Epithelial cell of prostate (primary cell): Measurements from ENCODE around the gene LBR.

ENCODE experiments used
- DNase-seq: peaks from one replicate; pipeline ENCODE4 v3.0.0-alpha.2; 2011; ENCODE audit warnings: low read depth, low spot score
- H3K27ac ChIP-seq: fragments of 450-650 bp; 2 replicates; pipeline ENCODE4 v1.5.1; 2017; ENCODE audit warnings: mild to moderate bottlenecking

LBR gene

GRCh38 chr1:225425201-225425786 is 2.5 kb downstream of the LBR start:
- H3K27ac ChIP-seq, result peak overlapping the region; percentile 76
- no peak for DNase-seq

- H3K27ac ChIP-seq, result peak overlapping the region; percentile 76
- no peak for DNase-seq
These were observed 3.2 kb downstream of the LBR start for GRCh38 chr1:225424562-225425200.

DNA sequence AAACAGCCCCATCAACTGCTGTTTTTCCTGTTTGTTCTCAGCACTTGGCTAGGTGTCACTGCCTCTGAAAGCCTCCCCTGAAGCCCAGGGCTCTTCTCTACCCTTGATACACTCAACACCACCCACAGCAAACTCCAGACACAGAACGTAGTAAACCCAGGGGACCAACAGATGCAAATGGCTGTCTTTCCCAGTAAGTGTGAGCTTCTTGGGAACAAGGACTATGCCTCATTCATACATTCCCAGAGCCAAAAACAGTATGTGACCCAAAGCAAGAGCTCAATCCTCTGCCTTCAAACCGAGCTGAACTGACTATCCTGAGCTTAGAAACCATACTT is 4.4 kb downstream of the LBR start:
- H3K27ac ChIP-seq, result no peak overlapping the region
- DNase-seq, result no peak

GRCh38 chr1:225422795-225423517 is 4.9 kb downstream of the LBR start:
- H3K27ac ChIP-seq, result no peak overlapping the region
- no peak for DNase-seq

DNA sequence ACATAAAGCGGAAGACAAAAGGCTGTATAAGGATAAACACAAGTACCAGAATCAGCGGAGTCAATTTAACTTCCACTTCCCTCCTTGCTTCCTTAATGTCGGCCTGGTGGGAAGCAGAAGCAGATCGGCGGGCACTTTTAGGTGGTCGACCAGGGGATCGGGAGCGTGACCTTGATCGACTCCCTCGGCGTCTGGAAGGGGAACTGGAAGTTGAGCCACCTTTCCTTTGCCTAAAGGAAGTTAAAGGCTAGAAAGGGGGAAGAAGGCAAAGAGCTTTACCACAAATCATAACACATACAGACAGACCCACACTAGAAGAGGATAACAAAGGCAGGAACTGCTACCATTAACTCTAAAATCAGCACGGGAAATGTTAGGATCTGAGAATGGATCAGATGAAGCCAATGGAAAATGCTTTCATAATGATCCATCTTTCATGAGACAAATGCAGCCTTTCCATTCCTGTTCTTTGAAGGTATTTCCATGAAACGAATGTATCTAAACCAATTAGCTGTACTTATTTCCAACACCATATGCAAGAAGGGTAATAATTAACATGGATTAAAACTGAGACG is 5.7 kb downstream of the LBR start:
- H3K27ac ChIP-seq, result no peak overlapping the region
- no peak for DNase-seq

DNA sequence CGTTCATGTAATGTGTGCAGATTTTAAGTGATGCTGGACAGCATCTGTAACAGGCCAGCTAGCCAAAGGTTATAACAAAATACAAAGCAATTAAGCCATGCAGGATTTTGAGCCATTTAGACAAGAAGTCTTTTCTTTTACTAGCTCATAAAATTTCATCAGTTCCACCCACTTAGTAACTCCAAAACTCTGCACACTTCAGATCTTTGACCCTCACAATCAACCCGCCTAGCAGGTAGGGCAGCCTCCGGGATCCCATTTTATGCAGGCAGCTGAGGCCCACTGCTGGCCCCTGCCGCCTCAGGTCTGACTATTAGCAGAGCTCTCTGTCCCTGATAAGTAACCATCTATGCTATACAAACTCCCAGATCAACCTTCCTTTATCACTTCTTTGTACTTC is 9.2 kb downstream of the LBR start:
- no peak overlapping the region for H3K27ac ChIP-seq
- DNase-seq, result no peak

DNA sequence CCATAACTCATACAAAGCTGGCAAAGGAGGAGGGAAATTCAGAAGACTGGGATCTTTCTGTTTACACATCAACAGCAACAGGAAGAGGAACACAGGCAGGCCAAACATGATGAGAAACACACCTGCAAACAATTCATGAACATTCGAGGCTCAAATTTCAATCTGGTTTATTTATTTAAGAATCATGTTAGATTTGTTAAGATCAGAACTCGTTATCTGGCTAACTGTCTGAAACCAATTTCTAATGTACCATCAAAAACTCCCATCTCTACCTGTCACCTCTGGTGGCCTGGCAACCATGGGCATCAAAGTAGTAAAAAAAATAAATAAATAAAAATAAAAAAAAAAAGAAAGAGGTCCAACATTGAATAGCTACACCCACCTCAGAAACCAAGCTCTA is 9.8 kb downstream of the LBR start:
- H3K27ac ChIP-seq, result no peak overlapping the region
- DNase-seq, result no peak

DNA sequence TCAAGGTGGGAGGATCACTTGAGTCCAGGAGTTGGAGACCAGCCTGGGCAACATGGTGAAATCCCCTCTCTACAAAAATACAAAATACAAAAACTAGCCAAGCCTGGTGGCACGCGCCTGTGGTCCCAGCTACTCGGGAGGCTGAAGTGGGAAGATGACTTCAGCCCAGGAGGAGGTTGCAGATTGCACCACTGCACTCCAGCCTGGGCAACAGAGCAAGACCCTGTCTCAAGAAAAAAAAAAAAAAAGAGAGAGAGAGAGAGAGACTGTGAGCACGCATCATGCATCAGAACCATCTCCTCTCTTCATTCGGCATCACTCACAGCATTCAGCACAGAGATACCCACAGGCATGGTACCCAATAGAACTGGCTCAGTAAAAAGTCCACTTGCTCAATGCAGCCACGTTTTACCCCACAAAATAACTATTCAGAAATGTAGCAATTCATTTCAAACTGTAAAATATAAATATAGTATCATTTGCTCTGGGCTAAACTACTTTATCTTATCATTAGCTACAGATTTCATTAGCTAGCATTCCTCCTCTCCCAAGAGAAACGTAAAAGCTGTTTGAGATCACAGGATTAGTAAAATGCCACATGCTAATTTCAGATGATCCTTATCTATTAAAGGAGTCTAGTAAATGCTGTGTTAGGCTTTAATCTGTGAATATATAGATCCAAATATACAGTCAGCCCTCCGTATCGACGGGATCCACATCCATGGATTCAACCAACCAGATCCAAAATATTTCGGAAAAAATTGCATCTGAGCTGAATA is 11.7 kb downstream of the LBR start:
- no peak for DNase-seq
- no peak overlapping the region for H3K27ac ChIP-seq

GRCh38 chr1:225415307-225415706 is 12.5 kb downstream of the LBR start:
- no peak overlapping the region for H3K27ac ChIP-seq
- no peak for DNase-seq

GRCh38 chr1:225413708-225414375 is 14.0 kb downstream of the LBR start:
- no peak overlapping the region for H3K27ac ChIP-seq
- no peak for DNase-seq

- no peak for DNase-seq
- H3K27ac ChIP-seq, result no peak overlapping the region
These were observed 15.0 kb downstream of the LBR start for GRCh38 chr1:225412803-225413351.

- DNase-seq, result no peak
These were observed 15.5 kb downstream of the LBR start for GRCh38 chr1:225412321-225412720.

GRCh38 chr1:225410036-225410435 is 17.8 kb downstream of the LBR start:
- no peak overlapping the region for H3K27ac ChIP-seq
- no peak for DNase-seq

More at GRCh38 chr1:225412321-225412720, 15.5 kb downstream of the LBR start:
- H3K27ac ChIP-seq, result no peak overlapping the region

GRCh38 chr1:225409051-225409450 is 18.8 kb downstream of the LBR start:
- DNase-seq, result no peak
- no peak overlapping the region for H3K27ac ChIP-seq

DNA sequence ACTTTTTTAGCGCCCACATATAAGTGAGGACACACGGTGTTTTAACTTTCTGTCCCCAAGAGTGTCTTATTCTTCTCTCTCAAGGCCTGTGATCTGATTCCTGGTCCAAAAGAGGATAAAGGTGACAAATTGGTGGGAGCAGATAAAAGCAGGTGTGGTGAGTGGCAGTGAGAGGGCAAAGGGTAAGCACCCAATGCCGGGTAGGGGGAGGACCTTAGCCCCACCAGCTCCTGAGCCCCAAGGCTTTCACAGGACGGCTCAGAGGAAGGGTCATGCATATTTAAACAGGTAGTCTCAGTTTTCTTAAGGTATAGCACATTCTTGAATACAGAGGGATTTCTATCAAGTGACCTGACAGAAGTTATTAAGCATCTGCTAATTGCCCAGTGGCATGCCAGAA is 19.6 kb downstream of the LBR start:
- no peak for DNase-seq
- H3K27ac ChIP-seq, result no peak overlapping the region

GRCh38 chr1:225407755-225408154 is 20.1 kb downstream of the LBR start:
- DNase-seq, result no peak
- no peak overlapping the region for H3K27ac ChIP-seq

DNA sequence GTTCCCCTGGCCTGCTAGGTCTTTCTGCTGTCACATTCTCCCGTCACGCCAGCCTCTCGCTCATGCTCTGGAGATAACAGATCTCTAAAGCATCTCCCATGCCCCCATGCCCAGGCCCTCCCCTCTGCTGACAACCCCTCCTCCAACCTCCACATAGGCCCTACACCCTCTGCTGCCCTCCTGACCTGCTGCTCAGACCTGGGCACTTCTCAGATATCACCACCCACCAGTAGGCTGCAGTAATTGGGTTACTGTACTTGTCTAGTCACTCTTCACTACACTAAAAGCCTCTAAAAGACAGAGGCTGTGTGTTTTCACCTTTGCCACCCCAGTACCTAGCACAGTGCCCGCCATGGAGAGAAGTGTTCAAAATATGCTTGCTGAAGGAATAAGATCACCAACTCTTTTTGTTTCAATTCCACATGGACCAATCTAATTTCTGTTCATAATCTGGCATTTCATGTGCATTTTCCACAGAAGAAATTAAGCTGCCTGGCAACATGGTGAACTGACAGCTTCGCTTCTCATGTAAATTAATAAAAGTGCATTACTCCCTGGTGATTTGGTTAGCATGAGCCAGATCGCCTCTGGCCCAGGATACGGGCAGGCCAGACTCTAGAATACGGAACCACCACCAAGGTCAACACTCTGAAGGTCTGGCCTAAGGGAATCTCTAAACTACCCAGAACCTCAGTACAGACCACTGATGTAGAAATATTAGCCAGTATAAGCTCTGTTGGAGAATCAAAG is 20.7 kb downstream of the LBR start:
- no peak for DNase-seq
- H3K27ac ChIP-seq, result no peak overlapping the region

DNA sequence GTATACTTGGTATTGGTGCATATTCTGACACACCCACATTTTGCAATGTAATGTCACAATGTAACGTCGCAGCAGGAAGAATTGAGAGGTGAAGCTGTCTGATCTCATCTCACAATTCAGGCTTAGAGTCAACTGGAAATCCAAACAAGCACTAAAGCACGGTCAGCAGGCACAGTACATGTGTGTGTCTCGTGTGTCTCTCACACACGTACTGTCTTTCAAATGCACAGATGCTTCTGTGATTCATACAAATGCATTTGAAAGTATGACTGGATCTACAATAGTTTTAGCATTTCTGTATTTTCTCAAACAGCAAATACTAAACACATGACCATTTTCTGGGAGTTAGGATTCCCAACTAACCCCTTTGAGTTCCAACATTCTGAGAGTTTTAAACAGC is 26.9 kb downstream of the LBR start:
- no peak for DNase-seq
- no peak overlapping the region for H3K27ac ChIP-seq

- DNase-seq, result no peak
- H3K27ac ChIP-seq, result no peak overlapping the region
These were observed 31.5 kb downstream of the LBR start for GRCh38 chr1:225396357-225396756.
